Astrocyte (in vitro differentiated cells and primary cell): ENCODE data around the gene ZNF333. TPM values are rescaled to one million over a fixed set of nuclear protein-coding genes. Genes with fewer than 3 reads are reported as not detected.

Experiments
- DNase-seq: peaks from one replicate; pipeline ENCODE4 v3.0.0-alpha.2; 2010; ENCODE audit warnings: low read depth
- FAIRE-seq: peaks from 2 replicates; lab custom pipeline; 2011; peaks lifted over from hg19 to GRCh38; lab: Jason Lieb, UNC
- H2AFZ ChIP-seq: 2 replicates; pipeline ENCODE4 v1.6.0; 2012; ENCODE audit warnings: low read depth, low read length, inconsistent platforms
- H3K27ac ChIP-seq: 2 replicates; pipeline ENCODE4 v1.5.1; 2011; ENCODE audit warnings: low read depth, low read length, inconsistent platforms
- H3K27me3 ChIP-seq: 2 replicates; pipeline ENCODE4 v1.6.0; 2011; ENCODE audit warnings: low read length, inconsistent platforms; ENCODE audit not compliant: insufficient read depth
- H3K36me3 ChIP-seq: 2 replicates; pipeline ENCODE4 v1.5.1; 2011; ENCODE audit warnings: low read length, inconsistent platforms; ENCODE audit not compliant: insufficient read depth
- H3K4me1 ChIP-seq: 2 replicates; pipeline ENCODE4 v1.5.1; 2011; ENCODE audit warnings: low read length, inconsistent platforms; ENCODE audit not compliant: insufficient read depth
- H3K4me2 ChIP-seq: 2 replicates; pipeline ENCODE4 v1.6.0; 2012; ENCODE audit warnings: low read length, inconsistent platforms
- H3K4me3 ChIP-seq: 2 replicates; pipeline ENCODE4 v1.5.1; 2011; ENCODE audit warnings: low read depth, mild to moderate bottlenecking, low read length, inconsistent platforms; ENCODE audit not compliant: insufficient read depth
- H3K79me2 ChIP-seq: 2 replicates; pipeline ENCODE4 v1.6.0; 2012; ENCODE audit warnings: mild to moderate bottlenecking, low read length, inconsistent platforms; ENCODE audit not compliant: insufficient read depth
- H3K9ac ChIP-seq: 2 replicates; pipeline ENCODE4 v1.6.0; 2012; ENCODE audit warnings: mild to moderate bottlenecking, low read length, inconsistent platforms
- H3K9me3 ChIP-seq: 2 replicates; pipeline ENCODE4 v1.5.1; 2012; ENCODE audit warnings: low read depth, mild to moderate bottlenecking, low read length, inconsistent platforms; ENCODE audit not compliant: insufficient read depth
- H4K20me1 ChIP-seq: 2 replicates; pipeline ENCODE4 v1.6.0; 2012; ENCODE audit warnings: low read length, inconsistent platforms; ENCODE audit not compliant: insufficient read depth
- H3K27ac Mint-ChIP-seq: one replicate; pipeline ENCODE4 v1.8.0; 2021; ENCODE audit warnings: mild to moderate bottlenecking, mixed read lengths; ENCODE audit not compliant: unreplicated experiment
- H3K27me3 Mint-ChIP-seq: one replicate; pipeline ENCODE4 v1.8.0; 2021; ENCODE audit warnings: low read depth, mixed read lengths; ENCODE audit not compliant: unreplicated experiment
- H3K36me3 Mint-ChIP-seq: one replicate; pipeline ENCODE4 v1.8.0; 2021; ENCODE audit warnings: low read depth, mixed read lengths; ENCODE audit not compliant: unreplicated experiment
- H3K4me1 Mint-ChIP-seq: one replicate; pipeline ENCODE4 v1.8.0; 2021; ENCODE audit warnings: low read depth, mixed read lengths; ENCODE audit not compliant: unreplicated experiment
- H3K4me3 Mint-ChIP-seq: one replicate; pipeline ENCODE4 v1.8.0; 2021; ENCODE audit warnings: mild to moderate bottlenecking, moderate library complexity, mixed read lengths; ENCODE audit not compliant: unreplicated experiment
- H3K9me3 Mint-ChIP-seq: one replicate; pipeline ENCODE4 v1.8.0; 2021; ENCODE audit warnings: mild to moderate bottlenecking, mixed read lengths; ENCODE audit not compliant: unreplicated experiment
- CTCF ChIP-seq: IDR thresholded peaks from 2 replicates; pipeline ENCODE4 v1.5.1; 2011; ENCODE audit warnings: low read depth, mild to moderate bottlenecking, inconsistent platforms, low read length, moderate library complexity; ENCODE audit not compliant: insufficient read depth
- EZH2 ChIP-seq: IDR thresholded peaks from 2 replicates; pipeline ENCODE4 v1.6.1; 2012; ENCODE audit warnings: mild to moderate bottlenecking, low read length, inconsistent platforms; ENCODE audit not compliant: insufficient read depth
- total RNA-seq: library from RNA; stranded (reverse); gene quantifications from 2 replicates; pipeline ENCODE4 v1.2.1, GENCODE V29; 2021

The ZNF333 gene
- total RNA-seq, 1 donor from 2014 or later = 10.4 TPM

DNA sequence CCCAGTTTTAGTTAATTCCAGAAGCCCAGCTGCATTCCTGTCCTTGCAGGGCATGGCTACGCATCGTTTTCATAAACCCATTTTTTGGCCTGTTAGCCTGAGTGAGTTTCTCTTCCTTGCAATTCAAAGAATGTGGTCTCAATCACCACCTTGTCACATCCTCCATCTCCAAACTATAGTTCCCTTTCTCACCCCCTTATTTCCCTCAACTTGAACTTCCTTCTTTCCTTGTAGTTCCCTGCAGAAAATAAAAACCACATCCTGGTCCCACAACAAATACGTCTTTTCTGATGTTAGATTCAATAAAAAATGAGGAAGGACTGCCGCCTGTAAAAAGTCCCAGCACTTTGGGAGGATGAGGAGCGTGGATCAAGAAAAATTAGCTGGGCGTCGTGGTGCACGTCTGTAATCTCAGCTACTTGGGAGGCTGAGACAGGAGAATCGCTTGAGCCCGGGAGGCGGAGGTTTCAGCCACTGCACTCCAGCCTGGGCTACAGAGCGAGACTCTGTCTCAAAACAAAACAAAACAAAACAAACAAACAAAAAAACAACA is 28.4 kb upstream of the ZNF333 start:
- Histone ChIP-seq H3K27ac (no peak overlapping the region), H2AFZ (no peak overlapping the region), H3K4me1 (no peaks in the 10 kb centered on the region), H4K20me1 (no peaks in the 10 kb centered on the region), H3K4me2 (no peak overlapping the region), H3K36me3 (no peaks in the 10 kb centered on the region), H3K9me3 (no peaks in the 10 kb centered on the region), H3K79me2 (no peaks in the 10 kb centered on the region), H3K27me3 (no peaks in the 10 kb centered on the region), H3K9ac (no peak overlapping the region), H3K4me3 (no peak overlapping the region)
- H3K27me3 Mint-ChIP-seq = no peaks in the 10 kb centered on the region
- no peak overlapping the region for H3K4me3 Mint-ChIP-seq
- FAIRE-seq (no peak), DNase-seq (no peak)
- TF ChIP-seq EZH2 = no peak
- TF ChIP-seq CTCF = no peak
- H3K36me3 Mint-ChIP-seq = no peaks in the 10 kb centered on the region
- H3K4me1 Mint-ChIP-seq = no peaks in the 10 kb centered on the region
- H3K27ac Mint-ChIP-seq = no peak overlapping the region
- no peaks in the 10 kb centered on the region for H3K9me3 Mint-ChIP-seq

DNA sequence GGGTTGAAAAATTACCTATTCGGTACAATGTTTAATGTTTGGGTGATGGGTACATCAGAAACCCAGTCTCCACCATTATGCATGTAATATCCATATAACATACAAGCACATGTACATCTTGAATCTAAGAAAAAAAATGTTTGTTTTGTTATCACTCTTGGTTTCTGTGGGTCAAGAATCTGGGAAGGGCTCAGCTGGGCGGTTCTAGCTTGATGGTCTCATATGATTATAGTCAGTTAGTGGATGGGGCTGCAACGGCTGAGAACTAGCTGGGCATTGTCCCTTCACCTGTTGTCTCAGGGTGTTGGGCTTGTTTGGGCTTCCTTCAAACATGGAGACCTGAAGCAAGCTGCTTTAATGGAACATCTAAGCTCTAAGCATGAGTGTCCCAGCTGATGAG is 19.9 kb upstream of the ZNF333 start:
- Mint-ChIP-seq H3K4me1 (no peaks in the 10 kb centered on the region), H3K27me3 (peaks cover 11% of the 10 kb centered on the region)

More for the DNA sequence above, 19.9 kb upstream of the ZNF333 start:
- Mint-ChIP-seq H3K36me3 (no peaks in the 10 kb centered on the region), H3K9me3 (peaks cover 4% of the 10 kb centered on the region), H3K27ac (no peak overlapping the region), H3K4me3 (no peak overlapping the region)
- no peak for DNase-seq
- no peak for TF ChIP-seq EZH2
- TF ChIP-seq CTCF = no peak
- Histone ChIP-seq H3K9ac (no peak overlapping the region), H3K4me1 (no peaks in the 10 kb centered on the region), H3K79me2 (no peaks in the 10 kb centered on the region), H3K27ac (no peak overlapping the region), H3K9me3 (no peaks in the 10 kb centered on the region), H3K4me2 (no peak overlapping the region), H3K4me3 (no peak overlapping the region), H2AFZ (no peak overlapping the region), H3K27me3 (no peaks in the 10 kb centered on the region), H3K36me3 (no peaks in the 10 kb centered on the region), H4K20me1 (no peaks in the 10 kb centered on the region)
- FAIRE-seq = no peak
